GM12864 (cell line): ENCODE measurements around the gene TFAP2D.

Source experiments
- DNase-seq: peaks from one replicate; pipeline ENCODE4 v3.0.0-alpha.2; 2011; ENCODE audit warnings: low read depth
- H3K4me3 ChIP-seq: 2 replicates; pipeline ENCODE4 v1.5.1; 2011; ENCODE audit warnings: mild to moderate bottlenecking, low read depth, low read length, control low read depth
- TF ChIP-seq, protein P1 (sequence below): IDR thresholded peaks from 2 replicates; pipeline ENCODE4 v1.5.1; 2011; ENCODE audit warnings: low read depth, mild to moderate bottlenecking, moderate library complexity, low read length, control low read depth, inconsistent platforms; ENCODE audit errors: missing control alignments

TFAP2D gene

GRCh38 chr6:50718566-50718965, 5.2 kb downstream of the TFAP2D start:
- DNase-seq, result no peak
- TF ChIP-seq, protein P1, sequence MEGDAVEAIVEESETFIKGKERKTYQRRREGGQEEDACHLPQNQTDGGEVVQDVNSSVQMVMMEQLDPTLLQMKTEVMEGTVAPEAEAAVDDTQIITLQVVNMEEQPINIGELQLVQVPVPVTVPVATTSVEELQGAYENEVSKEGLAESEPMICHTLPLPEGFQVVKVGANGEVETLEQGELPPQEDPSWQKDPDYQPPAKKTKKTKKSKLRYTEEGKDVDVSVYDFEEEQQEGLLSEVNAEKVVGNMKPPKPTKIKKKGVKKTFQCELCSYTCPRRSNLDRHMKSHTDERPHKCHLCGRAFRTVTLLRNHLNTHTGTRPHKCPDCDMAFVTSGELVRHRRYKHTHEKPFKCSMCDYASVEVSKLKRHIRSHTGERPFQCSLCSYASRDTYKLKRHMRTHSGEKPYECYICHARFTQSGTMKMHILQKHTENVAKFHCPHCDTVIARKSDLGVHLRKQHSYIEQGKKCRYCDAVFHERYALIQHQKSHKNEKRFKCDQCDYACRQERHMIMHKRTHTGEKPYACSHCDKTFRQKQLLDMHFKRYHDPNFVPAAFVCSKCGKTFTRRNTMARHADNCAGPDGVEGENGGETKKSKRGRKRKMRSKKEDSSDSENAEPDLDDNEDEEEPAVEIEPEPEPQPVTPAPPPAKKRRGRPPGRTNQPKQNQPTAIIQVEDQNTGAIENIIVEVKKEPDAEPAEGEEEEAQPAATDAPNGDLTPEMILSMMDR, result no peak
- no peak overlapping the region for H3K4me3 ChIP-seq

GRCh38 chr6:50720623-50721022, 7.3 kb downstream of the TFAP2D start:
- no peak overlapping the region for H3K4me3 ChIP-seq
- TF ChIP-seq, protein P1, result no peak
- DNase-seq, result no peak

GRCh38 chr6:50721978-50722377, 8.7 kb downstream of the TFAP2D start:
- no peak for DNase-seq
- H3K4me3 ChIP-seq, result no peak overlapping the region
- TF ChIP-seq, protein P1, result no peak

GRCh38 chr6:50722829-50723554, 9.7 kb downstream of the TFAP2D start:
- DNase-seq, result no peak
- TF ChIP-seq, protein P1, result no peak
- no peak overlapping the region for H3K4me3 ChIP-seq

DNA sequence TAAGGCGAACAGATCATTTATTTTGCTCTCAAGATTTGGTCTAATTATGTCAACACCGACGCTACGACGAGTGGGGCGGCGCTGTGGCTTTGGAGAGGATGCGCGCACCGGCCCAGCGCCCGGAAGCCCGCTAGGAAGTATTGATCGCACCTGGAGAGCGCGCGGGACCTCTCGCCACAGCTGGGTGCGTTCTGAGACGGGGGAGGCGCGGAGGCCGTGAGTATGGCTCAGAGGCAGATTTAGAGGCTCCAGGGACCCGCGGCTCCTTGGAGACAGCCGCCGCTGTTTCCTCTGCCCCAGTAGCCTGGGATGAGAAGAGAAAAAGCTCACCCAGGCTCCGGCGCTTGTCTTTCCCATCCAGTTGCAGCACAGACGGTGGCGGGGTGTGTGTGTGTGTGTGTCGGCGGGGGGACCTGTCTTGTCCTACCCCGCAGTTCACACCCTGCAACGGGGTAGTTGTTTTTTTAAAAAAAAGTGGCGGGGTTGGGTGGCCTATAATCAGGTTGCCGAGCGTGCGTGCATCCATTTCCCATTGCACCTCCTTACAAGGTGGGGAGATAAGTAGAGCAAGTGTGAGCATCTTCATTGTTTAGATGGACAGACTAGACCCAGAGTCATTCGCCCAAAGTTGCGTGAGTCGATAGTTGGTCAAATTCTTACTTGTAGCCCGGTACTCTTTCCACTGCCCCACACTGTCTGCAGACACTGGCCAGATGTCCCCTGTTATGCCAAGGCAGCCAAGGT, 11.2 kb downstream of the TFAP2D start:
- no peak overlapping the region for H3K4me3 ChIP-seq
- TF ChIP-seq, protein P1, result no peak
- no peak for DNase-seq

GRCh38 chr6:50734488-50734887, 21.2 kb downstream of the TFAP2D start:
- H3K4me3 ChIP-seq, result no peak overlapping the region
- DNase-seq, result no peak
- TF ChIP-seq, protein P1, result no peak
